HL-60/S4 (cell line): ENCODE results near the gene PSG11.
"Not testable (repeated sequence)": the region's sequence is repeated elsewhere in the genome, so short reads cannot be mapped to it uniquely, and the experiment has no call there.

Experiments used
- in situ Hi-C: fragments of 300-500 bp; cut with MboI; formaldehyde crosslinking; loops from 2 replicates; pipeline ENCODE4 v1.14.3; 2022; ENCODE audit warnings: low sequenced_read_pairs

PSG11 gene

DNA sequence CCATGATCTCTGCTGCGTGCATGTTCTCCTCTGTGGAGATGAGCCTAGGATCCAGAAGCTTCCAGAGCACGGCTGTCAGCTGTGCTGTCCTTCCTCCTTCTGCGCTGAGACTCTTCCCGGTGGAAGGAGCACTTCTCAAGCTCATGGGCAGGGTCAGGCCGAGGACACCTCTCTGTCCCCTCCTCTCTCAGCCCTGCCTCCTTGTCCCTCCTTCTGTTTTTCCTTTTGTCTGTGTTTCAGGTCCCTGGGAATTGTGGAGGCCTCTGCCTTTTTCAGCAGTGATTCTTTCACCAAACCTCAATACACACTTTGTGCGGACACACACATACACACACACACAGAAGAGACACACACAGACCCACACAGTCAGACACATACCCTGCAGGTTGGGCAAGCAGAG is at the start of gene PSG11:
Gene PSG11, minus strand, starts transcription at position 101 of the 400 bp plus-strand sequence. Its CDS starts 97 bp downstream, at position 4.
- in situ Hi-C loops, result not testable (repeated sequence)

DNA sequence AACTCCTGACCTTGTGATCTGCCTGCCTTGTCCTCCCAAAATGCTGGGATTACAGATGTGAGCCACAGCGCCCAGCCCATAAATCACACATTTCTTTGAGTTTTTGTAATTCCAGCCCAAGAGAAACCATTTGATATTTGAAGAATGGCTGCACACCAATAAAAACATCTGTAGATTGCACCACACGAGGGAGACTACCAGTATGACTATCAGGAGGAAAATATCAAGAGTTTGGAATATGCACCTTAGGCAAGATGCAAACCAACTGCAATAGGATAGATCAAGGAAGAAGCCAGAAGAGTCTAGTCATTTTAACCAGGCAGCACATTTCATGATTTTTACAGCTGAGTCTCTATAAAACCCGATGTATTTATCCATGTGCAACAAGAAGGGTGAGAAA is 36.1 kb upstream of the PSG11 start:
- in situ Hi-C loops, result not testable (repeated sequence)

DNA sequence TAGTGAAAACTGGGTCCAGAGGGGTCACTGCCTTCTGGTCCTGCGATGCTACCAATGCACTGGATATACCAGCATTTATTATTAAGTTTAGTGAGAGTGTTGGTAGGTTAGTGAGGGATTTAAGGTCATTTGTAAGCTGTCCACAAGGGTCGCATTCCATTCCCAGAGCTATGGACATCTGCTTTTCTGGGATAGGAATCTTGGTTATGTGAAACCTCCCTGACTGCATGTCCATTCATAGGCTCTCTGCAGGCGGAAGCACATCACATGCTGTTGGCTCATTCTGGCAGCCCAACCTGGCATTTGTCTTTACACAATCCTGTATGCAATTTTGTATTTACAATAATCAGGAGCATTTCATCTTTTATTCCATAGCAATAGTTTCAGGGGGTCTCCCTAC is 35.1 kb upstream of the PSG11 start:
- in situ Hi-C loops, result not testable (repeated sequence)

DNA sequence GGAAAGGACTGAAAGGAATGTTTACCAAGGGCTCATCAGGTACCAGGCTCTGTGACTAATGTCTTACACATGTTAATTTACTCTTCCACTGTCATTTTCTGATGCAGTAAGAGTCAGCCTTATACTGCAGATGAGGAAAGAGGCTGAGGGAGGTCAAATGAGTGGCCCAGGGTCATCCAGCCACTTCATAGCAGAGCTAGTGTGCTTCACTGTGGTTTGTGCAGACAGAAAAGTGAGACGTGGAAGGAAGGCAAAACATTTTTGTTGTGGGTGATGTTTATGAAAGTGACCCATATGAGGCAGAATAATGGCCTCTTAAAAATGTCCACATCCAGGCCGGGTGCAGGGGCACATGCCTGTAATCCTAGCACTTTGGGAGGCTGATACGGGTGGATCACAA is 34.0 kb upstream of the PSG11 start:
- in situ Hi-C loops, result not testable (repeated sequence)

DNA sequence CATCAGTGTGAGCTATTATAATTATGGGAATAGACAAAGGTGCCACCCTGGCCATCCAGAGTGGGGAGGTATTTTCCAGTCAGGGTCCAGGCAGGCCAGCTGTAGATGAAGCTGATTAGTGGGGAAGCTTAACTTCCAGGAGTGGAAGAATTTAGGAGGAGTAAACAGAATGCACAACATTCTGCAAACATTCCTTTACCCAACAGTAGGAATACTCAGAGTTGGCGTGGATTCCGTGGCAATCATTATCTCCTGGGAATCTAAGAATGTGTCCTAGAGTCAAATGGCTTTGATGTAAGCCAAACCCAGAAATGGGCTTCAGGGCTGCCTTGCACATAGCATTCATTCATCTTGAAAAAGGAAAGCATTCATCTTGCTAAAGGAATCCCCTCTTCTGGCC is 33.2 kb upstream of the PSG11 start:
- in situ Hi-C loops, result not testable (repeated sequence)

DNA sequence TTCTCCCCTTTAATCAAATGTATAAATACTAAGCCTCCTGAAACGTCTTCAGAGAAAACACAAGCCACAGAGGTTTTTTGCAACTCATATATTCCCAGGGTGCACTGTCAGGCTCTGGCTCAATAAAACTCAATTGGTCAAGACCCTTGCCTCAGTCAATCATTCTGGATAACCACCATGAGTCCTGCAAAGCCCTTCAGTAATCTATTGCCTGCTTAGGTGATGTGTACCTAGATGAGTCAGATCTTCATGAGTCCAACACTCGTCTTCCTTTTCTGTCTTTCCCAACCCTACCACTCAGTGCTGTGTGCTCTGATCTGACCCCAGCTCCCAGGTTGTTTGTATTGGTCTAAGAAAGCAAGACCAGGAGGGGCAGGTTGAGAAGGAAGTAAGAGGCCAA is 32.2 kb upstream of the PSG11 start:
- in situ Hi-C loops, result not testable (repeated sequence)

DNA sequence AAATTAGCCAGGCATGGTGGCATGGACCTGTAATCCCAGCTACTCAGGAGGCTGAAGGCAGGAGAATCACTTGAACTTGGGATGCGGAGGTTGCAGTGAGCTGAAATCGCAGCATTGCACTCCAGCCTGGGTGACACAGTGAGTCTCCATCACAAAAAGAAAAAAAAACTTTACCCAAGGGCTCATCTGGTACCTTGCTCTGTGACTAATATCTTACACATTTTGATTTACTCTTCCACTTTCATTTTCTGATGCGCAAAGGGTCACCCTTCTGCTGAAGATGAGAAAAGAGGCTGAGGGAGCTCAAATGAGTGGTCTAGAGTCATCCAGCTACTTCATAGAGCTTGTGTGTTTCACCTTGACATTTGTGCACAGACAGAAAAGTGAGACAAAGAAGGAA is 21.7 kb upstream of the PSG11 start:
- in situ Hi-C loops, result not testable (repeated sequence)

DNA sequence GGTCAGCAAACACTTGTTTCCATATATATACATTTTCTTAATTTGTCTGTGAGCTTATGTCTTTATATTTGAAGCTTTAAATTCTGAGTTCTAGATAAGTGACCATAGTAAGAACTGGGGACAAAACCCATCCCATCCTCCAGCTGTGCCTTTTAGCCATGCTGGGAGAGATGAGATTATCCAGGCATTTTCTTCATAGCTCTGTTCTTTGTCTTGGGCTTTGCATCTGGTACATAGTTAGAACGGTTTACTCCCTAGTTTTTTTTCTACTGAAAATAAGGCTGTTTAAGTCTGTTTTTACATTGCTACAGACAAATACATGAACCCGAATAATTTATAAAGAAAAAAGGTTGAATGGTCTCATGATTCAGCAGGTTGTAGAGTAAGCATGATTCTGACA is 20.3 kb upstream of the PSG11 start:
- in situ Hi-C loops, result not testable (repeated sequence)

DNA sequence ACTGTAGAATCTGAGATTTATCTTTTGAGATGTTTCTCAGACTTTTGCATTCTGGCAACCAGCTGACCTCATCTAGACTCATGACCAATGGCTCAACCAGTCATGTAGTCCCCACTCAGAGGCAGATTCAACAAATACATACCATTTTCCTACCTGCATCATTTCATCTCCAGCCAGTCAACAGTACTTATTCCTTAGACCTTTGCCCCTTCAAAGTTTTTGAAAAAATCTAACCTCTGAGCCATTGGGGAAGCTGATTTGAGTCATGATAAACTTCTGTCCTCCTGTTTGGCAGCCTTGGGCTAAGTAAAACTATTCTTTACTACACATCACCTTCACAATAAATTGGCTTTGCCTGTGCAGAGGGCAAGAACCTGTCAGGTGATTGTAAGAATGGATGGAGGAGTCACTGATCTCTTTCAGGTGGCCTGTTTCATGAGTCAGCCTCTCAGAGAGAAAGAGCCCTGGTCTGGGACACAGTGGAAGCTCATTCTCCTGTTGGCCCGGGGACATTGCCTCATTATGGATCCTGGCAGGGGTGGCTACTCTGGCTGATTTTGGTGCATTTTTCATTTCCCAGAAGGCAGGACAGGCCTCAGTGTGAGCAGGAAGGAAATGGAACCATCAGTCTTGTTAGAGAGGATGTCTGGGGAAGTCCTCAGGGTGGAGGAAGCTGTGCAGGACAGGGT is 17.4 kb upstream of the PSG11 start:
- in situ Hi-C loops, result not testable (repeated sequence)

DNA sequence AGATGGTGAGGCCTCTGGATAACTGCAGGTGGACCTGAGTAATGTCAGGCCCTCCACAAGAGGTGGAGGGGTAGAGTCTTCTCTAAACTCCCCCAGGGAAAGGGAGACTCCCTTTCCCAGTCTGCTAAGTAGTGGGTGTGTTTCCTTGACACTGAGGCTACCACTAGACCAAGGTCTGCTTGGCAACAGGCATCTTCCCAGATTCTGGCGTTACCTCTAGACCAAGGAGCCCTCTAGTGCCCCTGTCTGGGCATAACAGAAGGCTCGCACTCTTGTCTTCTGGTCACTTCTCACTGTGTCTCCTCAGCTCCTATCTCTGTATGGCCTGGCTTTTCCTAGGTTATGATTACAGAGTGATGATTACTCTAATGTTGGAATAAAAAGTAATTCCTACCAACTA is 5.4 kb upstream of the PSG11 start:
- in situ Hi-C loops, result not testable (repeated sequence)

DNA sequence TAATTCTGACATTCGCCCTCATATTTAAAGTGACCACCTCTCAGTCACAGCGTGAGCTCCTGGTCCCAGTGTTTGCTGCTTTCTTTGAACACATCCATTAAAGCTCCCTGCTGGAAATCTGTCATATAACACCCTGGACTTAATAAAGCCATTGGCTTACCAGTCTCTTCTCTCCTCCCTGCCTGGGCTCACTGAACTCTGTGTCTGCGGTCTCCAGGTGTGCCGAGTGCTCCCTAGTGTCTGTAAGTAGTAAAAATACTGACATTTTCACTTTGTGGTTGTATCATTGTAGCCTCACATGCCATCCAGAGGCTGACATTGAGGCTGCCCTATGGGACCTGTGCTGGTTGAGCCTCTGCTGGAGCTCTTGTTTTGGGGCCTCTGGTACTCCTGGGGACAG is 2.6 kb upstream of the PSG11 start:
- in situ Hi-C loops, result no loop called here

DNA sequence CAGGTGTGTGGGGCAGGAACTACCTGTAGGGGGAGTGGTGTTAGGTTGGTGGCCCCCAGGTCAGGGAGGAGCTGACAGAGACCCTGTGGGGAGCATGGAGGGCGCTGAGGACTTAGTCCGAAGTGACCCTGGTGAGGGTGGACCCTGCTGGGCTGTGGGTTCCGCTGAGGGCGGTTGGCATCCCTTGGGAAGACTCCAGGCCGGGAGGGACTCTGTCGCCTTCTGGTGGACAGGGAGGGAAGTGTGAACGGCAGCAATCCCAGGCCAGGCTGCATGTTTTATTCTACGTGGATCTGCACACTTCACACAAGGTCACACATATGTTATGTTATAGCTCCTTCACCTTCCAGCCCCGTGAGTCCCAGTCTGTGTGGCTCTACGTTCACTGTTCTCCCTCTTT is 1.7 kb upstream of the PSG11 start:
- in situ Hi-C loops, result not testable (repeated sequence)

DNA sequence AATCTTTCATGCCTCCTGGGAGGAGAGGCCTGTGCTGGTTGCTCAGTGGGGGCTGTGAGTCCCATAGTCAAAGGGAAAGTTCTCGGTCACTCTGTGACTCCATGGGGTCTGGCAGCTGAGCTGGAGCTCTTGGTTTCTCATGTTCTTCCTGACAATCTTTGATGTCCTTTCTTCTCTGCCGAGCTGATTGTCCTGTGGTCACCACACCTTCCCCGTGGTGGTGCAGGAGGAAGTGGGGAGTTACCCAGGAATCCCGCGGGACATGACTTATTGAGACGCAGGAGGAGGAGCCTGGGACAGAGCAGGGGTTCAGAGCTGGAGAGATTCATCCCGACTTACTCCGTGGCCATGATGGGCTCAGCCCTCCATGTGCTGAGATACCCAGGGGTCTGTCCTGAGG is 792 bp upstream of the PSG11 start:
- in situ Hi-C loops, result not testable (repeated sequence)

DNA sequence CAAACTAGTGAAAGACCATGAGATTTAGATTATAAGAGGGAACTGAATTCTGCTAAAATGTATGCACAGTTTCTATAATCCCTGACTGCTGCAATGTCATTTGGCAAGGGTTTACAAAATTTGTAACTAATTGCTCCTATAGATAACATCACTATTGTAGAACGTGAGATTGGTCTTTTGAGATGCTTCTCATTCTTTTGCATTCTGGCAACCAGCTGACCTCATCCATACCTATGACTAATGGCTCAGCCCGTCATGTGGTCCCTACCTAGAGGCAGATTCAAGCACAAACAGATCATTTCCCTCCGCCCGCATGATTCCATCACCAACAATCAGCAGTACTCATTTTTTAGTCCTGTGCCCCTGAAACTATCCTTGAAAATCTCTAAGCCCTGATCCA is 4.2 kb downstream of the PSG11 start:
- in situ Hi-C loops, result not testable (repeated sequence)

DNA sequence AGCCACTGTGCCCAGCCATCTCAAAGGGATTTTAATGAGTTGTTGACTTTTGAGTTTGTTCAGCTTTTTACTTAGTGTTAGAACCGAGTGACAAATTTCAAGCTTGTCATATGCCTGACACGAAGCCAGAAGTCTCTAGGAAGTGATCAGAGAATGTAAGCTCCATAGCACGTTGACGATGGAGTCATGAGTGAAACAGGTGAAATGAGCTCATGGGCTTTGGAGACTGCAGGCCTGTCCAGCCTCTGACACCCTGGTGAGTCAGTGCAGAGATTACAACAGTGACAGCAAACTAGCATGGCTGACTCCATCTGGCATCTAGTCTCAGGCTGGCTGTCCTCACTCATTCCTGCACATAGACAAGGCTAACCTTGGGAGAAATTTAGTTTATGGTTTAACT is 4.6 kb downstream of the PSG11 start:
- in situ Hi-C loops, result not testable (repeated sequence)

DNA sequence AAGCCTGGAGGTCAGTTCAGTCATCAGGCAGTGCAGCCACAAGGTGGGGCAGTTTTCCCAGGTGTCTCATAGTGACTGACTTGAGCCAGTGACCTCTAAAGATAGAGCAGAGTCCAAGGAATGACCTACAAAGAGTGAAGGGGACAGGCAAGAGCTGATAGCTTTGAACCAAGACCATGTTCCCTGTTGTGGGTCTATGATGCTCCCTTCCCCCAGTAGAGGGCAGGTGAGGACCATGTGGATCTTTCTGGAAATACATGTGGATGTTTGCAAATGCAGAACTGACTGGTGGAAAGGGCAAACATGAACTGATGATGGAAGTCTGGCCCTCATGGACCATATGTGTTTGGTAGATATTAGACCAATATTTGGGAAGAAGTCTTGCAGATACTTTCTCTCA is 6.7 kb downstream of the PSG11 start:
- in situ Hi-C loops, result not testable (repeated sequence)

DNA sequence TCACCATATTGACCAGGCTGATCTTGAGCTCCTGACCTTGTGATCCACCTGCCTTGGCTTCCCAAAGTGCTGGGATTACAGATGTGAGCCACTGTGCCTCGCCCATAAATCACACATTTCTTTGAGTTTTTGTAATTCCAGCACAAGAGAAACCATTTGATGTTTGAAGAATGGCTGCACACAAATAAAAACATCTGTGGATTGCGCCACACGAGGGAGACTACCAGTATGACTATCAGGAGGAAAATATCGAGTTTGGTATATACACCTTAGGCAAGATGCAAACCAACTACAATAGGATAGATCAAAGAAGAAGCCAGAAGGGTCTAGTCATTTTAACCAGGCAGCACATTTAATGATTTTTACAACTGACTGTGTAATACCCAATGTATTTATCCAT is 20.4 kb downstream of the PSG11 start:
- in situ Hi-C loops, result not testable (repeated sequence)

DNA sequence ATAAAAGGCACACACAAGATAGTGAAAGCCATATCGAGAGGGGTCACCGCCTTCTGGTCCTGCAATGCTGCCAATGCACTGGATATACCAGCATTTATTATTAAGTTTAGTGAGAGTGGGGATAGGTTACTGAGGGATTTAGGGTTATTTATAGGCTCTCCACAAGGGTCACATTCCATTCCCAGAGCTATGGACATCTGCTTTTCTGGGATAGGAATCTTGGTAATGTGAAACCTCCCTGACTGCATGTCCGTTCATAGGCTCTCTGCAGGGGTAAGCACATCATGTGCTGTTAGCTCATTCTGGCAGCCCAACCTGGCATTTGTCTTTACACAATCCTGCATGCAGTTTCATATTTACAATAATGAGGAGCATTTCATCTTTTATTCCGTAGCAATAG is 21.4 kb downstream of the PSG11 start:
- in situ Hi-C loops, result not testable (repeated sequence)

DNA sequence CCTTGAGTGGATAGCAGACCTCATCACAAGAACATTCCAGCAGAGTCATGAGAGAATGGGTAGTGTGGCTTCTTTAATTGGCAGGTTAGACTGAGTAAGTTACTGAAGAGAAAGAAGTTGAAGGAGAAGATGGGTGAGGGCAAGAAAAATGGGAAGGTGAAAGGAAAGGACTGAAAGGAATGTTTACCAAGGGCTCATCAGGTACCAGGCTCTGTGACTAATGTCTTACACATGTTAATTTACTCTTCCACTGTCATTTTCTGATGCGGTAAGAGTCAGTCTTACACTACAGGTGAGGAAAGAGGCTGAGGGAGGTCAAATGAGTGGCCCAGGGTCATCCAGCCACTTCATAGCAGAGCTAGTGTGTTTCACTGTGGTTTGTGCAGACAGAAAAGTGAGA is 22.6 kb downstream of the PSG11 start:
- in situ Hi-C loops, result not testable (repeated sequence)

DNA sequence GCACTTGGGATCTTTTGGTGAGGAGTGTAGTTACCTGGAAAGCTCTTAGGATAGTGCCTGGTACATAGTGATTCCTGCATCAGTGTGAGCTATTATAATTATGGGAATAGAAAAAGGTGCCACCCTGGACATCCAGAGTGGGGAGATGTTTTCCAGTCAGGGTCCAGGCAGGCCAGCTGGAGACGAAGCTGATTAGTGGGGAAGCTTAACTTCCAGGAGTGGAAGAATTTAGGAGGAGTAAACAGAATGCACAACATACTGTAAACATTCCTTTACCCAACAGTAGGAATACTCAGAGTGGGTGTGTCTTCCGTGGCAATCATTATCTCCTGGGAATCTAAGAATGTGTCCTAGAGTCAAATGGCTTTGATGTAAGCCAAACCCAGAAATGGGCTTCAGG is 23.3 kb downstream of the PSG11 start:
- in situ Hi-C loops, result not testable (repeated sequence)

DNA sequence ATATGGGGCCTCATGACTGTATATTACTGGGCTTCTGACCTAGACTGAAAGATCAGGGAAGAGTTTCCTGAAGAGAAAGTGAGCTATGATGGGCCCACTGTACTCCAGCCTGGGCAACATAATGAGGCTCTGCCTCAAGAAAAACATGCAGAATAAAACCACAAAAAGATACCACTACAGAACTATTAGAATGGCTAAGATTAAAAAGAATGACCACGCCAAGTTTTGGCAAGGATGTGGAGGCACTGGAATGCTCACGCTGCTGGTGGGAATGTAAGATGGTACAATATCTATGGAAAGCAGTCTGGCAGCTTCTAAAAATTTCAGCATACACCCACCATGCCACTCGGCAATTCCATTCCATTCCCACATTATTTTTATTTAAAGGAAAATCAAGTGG is 30.1 kb downstream of the PSG11 start:
- in situ Hi-C loops, result not testable (repeated sequence)

DNA sequence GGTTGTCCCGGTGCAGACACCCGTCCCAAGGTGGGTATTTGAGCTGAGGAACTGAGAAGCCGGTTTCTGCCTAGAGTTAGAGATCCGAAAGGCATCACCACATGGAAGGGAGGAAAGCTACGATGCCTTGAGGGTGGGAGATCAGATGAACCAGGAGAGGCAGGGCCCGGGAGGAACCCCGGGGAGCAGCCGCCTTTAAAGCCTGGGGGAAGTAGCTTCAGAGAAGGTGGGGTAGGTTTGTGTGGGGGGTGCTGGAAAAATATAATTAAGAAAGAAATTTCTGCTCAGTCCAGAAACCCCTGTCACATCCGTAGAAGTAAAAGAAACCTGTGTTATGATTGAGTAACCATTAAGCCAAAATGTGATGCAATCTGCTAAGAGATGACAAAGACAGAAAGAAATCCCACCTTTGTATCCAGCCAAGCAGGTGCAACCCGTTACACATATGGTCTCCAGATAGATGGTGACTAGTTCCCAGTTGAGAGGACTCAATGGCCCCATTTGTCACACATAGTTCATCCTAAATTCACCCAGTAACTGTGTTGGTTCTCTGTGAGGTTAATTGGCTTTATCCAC is 34.2 kb downstream of the PSG11 start:
- in situ Hi-C loops, result not testable (repeated sequence)

DNA sequence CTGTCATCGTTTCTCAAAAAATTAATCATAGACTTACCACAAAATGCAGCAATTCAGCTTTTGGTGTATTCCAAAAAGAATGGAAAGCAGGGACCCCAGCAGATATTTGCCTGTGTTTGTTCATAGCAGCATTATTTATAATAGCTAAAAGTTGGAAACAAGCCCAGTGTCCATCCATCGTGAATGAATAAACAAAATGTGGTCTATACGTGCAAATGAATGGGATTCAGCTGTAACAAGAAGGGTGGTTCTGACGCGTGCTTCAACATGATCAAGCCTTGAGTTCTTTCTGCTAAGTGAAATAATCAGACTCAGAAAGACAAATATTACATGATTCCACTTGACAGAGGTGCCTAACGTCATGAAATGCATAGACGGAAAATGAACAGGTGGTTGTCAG is 36.4 kb downstream of the PSG11 start:
- in situ Hi-C loops, result no loop called here
